HepG2 (cell line): Measurements from ENCODE around the gene PRSS36. TPM values are rescaled to one million over a fixed set of nuclear protein-coding genes. Genes with fewer than 3 reads are reported as not detected.

Experiments used
- EED ChIP-seq: sonication (generic); formaldehyde crosslinking; IDR thresholded peaks from 2 replicates; pipeline ENCODE4 v1.5.0; 2020; ENCODE audit warnings: mild to moderate bottlenecking, missing genetic modification reagents
- EZH2 ChIP-seq: conservative IDR thresholded peaks from 2 replicates; pipeline ENCODE4 v1.6.1; 2012; ENCODE audit warnings: mild to moderate bottlenecking, low read depth, low read length, moderate library complexity
- GATA4 ChIP-seq: sonication (generic); IDR thresholded peaks from 2 replicates; pipeline ENCODE4 v1.6.1; 2016; ENCODE audit warnings: antibody characterized with exemption, low read depth, borderline replicate concordance
- HHEX ChIP-seq: IDR thresholded peaks from 2 replicates; pipeline ENCODE4 v1.6.1; 2016; ENCODE audit warnings: control low read depth
- HNRNPL ChIP-seq: fragments of 200-400 bp; formaldehyde crosslinking; IDR thresholded peaks from 2 replicates; pipeline ENCODE4 v1.6.1; 2017; ENCODE audit warnings: mild to moderate bottlenecking, low read depth, low read length
- MEIS2 ChIP-seq: sonication (generic); formaldehyde crosslinking; IDR thresholded peaks from 2 replicates; pipeline ENCODE4 v1.9.0; 2021; ENCODE audit warnings: mild to moderate bottlenecking, missing genetic modification reagents
- NBN ChIP-seq: fragments of 450-650 bp; conservative IDR thresholded peaks from 2 replicates; pipeline ENCODE4 v1.6.1; 2017
- NFKBIZ ChIP-seq: IDR thresholded peaks from 2 replicates; pipeline ENCODE4 v1.6.1; 2018; ENCODE audit warnings: missing genetic modification reagents, missing compliant biosample characterization
- RFXANK ChIP-seq: IDR thresholded peaks from 2 replicates; pipeline ENCODE4 v1.6.1; 2016
- SCMH1 ChIP-seq: sonication (generic); formaldehyde crosslinking; IDR thresholded peaks from 2 replicates; pipeline ENCODE4 v1.9.0; 2021; ENCODE audit warnings: missing genetic modification reagents, mild to moderate bottlenecking, borderline replicate concordance
- SNAI1 ChIP-seq: sonication (generic); formaldehyde crosslinking; IDR thresholded peaks from 2 replicates; pipeline ENCODE4 v1.5.0; 2020; ENCODE audit warnings: mild to moderate bottlenecking, missing genetic modification reagents, borderline replicate concordance
- STAT5B ChIP-seq: sonication (generic); formaldehyde crosslinking; IDR thresholded peaks from 2 replicates; pipeline ENCODE4 v1.4.0; 2020; ENCODE audit warnings: missing genetic modification reagents
- ZC3H13 ChIP-seq: sonication (generic); formaldehyde crosslinking; IDR thresholded peaks from 2 replicates; pipeline ENCODE4 v1.8.1; 2023; ENCODE audit warnings: mild to moderate bottlenecking, missing genetic modification reagents, moderate library complexity
- ZFP90 ChIP-seq: sonication (generic); formaldehyde crosslinking; IDR thresholded peaks from 2 replicates; pipeline ENCODE4 v1.8.0; 2022; ENCODE audit warnings: missing genetic modification reagents, mild to moderate bottlenecking, inconsistent platforms, borderline replicate concordance
- ZNF225 ChIP-seq: sonication (generic); formaldehyde crosslinking; IDR thresholded peaks from 2 replicates; pipeline ENCODE4 v1.4.0; 2020; ENCODE audit warnings: mild to moderate bottlenecking, missing genetic modification reagents
- ZNF230 ChIP-seq: sonication (generic); formaldehyde crosslinking; IDR thresholded peaks from 2 replicates; pipeline ENCODE4 v1.4.0; 2020; ENCODE audit warnings: mild to moderate bottlenecking, missing genetic modification reagents
- ZNF451 ChIP-seq: sonication (generic); formaldehyde crosslinking; IDR thresholded peaks from 2 replicates; pipeline ENCODE4 v1.5.0; 2020; ENCODE audit warnings: mild to moderate bottlenecking, missing genetic modification reagents
- ZNF510 ChIP-seq: sonication (generic); formaldehyde crosslinking; IDR thresholded peaks from 2 replicates; pipeline ENCODE4 v1.4.0; 2020; ENCODE audit warnings: low read depth, mild to moderate bottlenecking, missing genetic modification reagents
- ZNF557 ChIP-seq: sonication (generic); formaldehyde crosslinking; IDR thresholded peaks from 2 replicates; pipeline ENCODE4 v1.4.0; 2020; ENCODE audit warnings: missing genetic modification reagents
- ZNF660 ChIP-seq: sonication (generic); formaldehyde crosslinking; IDR thresholded peaks from 2 replicates; pipeline ENCODE4 v1.5.1; 2020; ENCODE audit warnings: mild to moderate bottlenecking, low read depth, missing genetic modification reagents, borderline replicate concordance
- ZNF674 ChIP-seq: sonication (generic); formaldehyde crosslinking; IDR thresholded peaks from 2 replicates; pipeline ENCODE4 v1.5.0; 2020; ENCODE audit warnings: low read depth, mild to moderate bottlenecking, missing genetic modification reagents
- ZNF7 ChIP-seq: IDR thresholded peaks from 2 replicates; pipeline ENCODE4 v1.6.1; 2016; ENCODE audit warnings: missing biosample characterization, missing genetic modification reagents
- polyA plus RNA-seq, 8 experiments: library from polyadenylated mRNA; depleted of rRNA in 3 of 8; stranded (reverse) in 7 of 8; unstranded in 1 of 8; fragments of >200 nt; fragmentation: Illumina TruSeq in 4 of 8; extraction: Trizol in 4 of 8; gene quantifications; 2 replicates each; pipeline versions ENCODE4 v1.2.1 to v1.2.3, GENCODE V29; 2011 to 2016; ENCODE audit warnings: low read depth in 4 of 8, missing spikeins in 1 of 8, mixed read lengths in 1 of 8; ENCODE audit not compliant: insufficient read depth in 1 of 8
- total RNA-seq, 5 experiments: library from RNA; depleted of rRNA; stranded (reverse); fragments of >200 nt; fragmentation: Illumina TruSeq; extraction: Trizol; gene quantifications; 2 replicates each; pipeline ENCODE4 v1.2.3, GENCODE V29; 2016; ENCODE audit warnings: low read depth in 1 of 5
- TF ChIP-seq, protein P1 (sequence below): sonication (generic); formaldehyde crosslinking; IDR thresholded peaks from 2 replicates; pipeline ENCODE4 v1.8.0; 2022; ENCODE audit warnings: mild to moderate bottlenecking, missing genetic modification reagents, moderate library complexity
- TF ChIP-seq, protein P2 (sequence below): sonication (generic); formaldehyde crosslinking; IDR thresholded peaks from 2 replicates; pipeline ENCODE4 v1.8.1; 2022; ENCODE audit warnings: low read depth, mild to moderate bottlenecking, missing genetic modification reagents
- TF ChIP-seq, protein P3 (sequence below): sonication (generic); formaldehyde crosslinking; IDR thresholded peaks from 2 replicates; pipeline ENCODE4 v1.8.0; 2022; ENCODE audit warnings: missing genetic modification reagents, low read depth, mild to moderate bottlenecking, borderline replicate concordance
- TF ChIP-seq, protein P4 (sequence below): sonication (generic); formaldehyde crosslinking; IDR thresholded peaks from 2 replicates; pipeline ENCODE4 v1.4.0; 2020; ENCODE audit warnings: missing genetic modification reagents, borderline replicate concordance

PRSS36 gene
- total and polyA plus RNA-seq, 2 of the 13 experiments (the other 11 are each of a cell fraction or from before 2014, with no cell fraction given) = 1.5 to 2.1 TPM

DNA sequence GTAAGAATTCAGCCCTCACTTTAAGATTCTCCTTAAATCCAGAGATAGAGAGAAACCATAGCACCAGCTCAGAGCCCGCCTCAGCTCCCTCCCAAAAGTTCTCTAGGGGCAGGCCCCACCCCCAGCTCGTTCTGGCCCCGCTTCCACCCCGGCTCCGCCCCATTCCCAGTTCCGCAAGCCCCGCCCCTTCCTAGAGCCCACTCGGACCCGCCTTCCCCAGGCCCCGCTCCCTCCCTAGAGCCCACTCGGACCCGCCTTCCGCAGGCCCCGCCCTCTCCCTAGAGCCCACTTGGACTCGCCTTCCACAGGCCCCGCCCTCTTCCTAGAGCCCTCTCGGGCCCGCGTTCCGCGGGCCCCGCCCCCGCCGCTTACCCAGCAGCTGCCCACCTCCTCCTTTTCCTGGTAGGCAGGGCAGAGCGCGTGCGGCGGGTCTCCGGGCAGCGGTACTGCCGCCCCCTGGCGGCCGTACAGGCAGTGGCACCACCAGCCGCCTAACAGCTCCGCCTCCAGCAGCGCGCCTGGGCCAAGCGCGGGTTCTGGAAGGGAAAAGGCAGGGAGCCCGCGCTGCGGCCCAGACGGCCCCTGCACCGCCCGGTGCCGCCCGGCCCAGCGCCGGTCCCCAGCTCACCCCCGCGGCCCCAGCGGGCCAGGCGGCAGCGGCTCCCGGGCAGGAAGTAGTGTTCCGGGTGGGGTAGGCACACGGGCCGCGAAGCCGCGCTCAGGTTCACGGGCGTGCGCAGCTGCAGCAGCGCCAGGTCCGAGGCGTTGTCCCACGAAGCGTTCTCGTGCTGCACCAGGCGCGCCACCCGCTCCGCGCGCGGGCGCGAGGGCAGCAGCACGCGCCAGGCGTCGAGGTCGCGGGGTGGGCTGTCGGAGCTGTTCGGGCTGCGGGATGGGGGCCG is 7.5 kb downstream of the PRSS36 start (continued):
- TF ChIP-seq, protein P1, sequence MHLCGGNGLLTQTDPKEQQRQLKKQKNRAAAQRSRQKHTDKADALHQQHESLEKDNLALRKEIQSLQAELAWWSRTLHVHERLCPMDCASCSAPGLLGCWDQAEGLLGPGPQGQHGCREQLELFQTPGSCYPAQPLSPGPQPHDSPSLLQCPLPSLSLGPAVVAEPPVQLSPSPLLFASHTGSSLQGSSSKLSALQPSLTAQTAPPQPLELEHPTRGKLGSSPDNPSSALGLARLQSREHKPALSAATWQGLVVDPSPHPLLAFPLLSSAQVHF (CRISPR knock-in tag) = no peak
- TF ChIP-seq, protein P2, sequence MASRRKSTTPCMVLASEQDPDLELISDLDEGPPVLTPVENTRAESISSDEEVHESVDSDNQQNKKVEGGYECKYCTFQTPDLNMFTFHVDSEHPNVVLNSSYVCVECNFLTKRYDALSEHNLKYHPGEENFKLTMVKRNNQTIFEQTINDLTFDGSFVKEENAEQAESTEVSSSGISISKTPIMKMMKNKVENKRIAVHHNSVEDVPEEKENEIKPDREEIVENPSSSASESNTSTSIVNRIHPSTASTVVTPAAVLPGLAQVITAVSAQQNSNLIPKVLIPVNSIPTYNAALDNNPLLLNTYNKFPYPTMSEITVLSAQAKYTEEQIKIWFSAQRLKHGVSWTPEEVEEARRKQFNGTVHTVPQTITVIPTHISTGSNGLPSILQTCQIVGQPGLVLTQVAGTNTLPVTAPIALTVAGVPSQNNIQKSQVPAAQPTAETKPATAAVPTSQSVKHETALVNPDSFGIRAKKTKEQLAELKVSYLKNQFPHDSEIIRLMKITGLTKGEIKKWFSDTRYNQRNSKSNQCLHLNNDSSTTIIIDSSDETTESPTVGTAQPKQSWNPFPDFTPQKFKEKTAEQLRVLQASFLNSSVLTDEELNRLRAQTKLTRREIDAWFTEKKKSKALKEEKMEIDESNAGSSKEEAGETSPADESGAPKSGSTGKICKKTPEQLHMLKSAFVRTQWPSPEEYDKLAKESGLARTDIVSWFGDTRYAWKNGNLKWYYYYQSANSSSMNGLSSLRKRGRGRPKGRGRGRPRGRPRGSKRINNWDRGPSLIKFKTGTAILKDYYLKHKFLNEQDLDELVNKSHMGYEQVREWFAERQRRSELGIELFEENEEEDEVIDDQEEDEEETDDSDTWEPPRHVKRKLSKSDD = no peak
- TF ChIP-seq ZFP90 = peak; percentile 61; the same call in 1 of the 2 replicates
- no peak for TF ChIP-seq ZNF230
- no peak for TF ChIP-seq ZNF510 (CRISPR knock-in tag)
- no peak for TF ChIP-seq ZNF225 (CRISPR knock-in tag)
- TF ChIP-seq EED = 0 out of 2 replicates have a peak, but pooled peaks have one; percentile 28
- TF ChIP-seq GATA4 = no peak
- TF ChIP-seq ZNF451 (CRISPR knock-in tag) = 0 out of 2 replicates have a peak, but pooled peaks have one; percentile 84
- no peak for TF ChIP-seq ZNF557 (CRISPR knock-in tag)
- TF ChIP-seq RFXANK (CRISPR knock-in tag) = no peak; the same call in 1 of the 2 replicates
- TF ChIP-seq HNRNPL = peak; percentile 97
- TF ChIP-seq SNAI1 = no peak
- no peak for TF ChIP-seq ZNF660 (CRISPR knock-in tag)
- no peak; the same call in 1 of the 2 replicates for TF ChIP-seq NFKBIZ (CRISPR knock-in tag)
- TF ChIP-seq, protein P3, sequence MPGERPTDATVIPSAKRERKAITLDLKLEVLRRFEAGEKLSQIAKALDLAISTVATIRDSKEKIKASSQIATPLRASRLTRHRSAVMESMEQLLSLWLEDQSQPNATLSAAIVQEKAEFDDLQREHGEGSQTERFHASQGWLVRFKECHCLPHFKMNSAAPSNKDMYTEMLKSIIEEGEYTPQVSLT (CRISPR knock-in tag) = no peak
- no peak for TF ChIP-seq NBN
- TF ChIP-seq MEIS2 (CRISPR knock-in tag) = peak; percentile 35
- peak; percentile 84; the same call in 1 of the 2 replicates for TF ChIP-seq ZNF674 (CRISPR knock-in tag)
- TF ChIP-seq, protein P4, sequence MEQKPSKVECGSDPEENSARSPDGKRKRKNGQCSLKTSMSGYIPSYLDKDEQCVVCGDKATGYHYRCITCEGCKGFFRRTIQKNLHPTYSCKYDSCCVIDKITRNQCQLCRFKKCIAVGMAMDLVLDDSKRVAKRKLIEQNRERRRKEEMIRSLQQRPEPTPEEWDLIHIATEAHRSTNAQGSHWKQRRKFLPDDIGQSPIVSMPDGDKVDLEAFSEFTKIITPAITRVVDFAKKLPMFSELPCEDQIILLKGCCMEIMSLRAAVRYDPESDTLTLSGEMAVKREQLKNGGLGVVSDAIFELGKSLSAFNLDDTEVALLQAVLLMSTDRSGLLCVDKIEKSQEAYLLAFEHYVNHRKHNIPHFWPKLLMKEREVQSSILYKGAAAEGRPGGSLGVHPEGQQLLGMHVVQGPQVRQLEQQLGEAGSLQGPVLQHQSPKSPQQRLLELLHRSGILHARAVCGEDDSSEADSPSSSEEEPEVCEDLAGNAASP = peak; percentile 87
- TF ChIP-seq ZC3H13 (CRISPR knock-in tag) = 0 out of 2 replicates have a peak, but pooled peaks have one; percentile 62
- TF ChIP-seq SCMH1 (CRISPR knock-in tag) = no peak
- no peak for TF ChIP-seq ZNF7
- TF ChIP-seq HHEX = no peak
- TF ChIP-seq STAT5B (CRISPR knock-in tag) = no peak
- TF ChIP-seq EZH2 = no peak
